NCI-H510A (cell line): Measurements from ENCODE around the gene TMEM51.
"Not testable (repeated sequence)": the region's sequence is repeated elsewhere in the genome, so short reads cannot be mapped to it uniquely, and the experiment has no call there.

Experiments used
- DNase-seq: peaks from one replicate; lab custom pipeline; 2025; lab: John Stamatoyannopoulos, UW

TMEM51 gene

DNA sequence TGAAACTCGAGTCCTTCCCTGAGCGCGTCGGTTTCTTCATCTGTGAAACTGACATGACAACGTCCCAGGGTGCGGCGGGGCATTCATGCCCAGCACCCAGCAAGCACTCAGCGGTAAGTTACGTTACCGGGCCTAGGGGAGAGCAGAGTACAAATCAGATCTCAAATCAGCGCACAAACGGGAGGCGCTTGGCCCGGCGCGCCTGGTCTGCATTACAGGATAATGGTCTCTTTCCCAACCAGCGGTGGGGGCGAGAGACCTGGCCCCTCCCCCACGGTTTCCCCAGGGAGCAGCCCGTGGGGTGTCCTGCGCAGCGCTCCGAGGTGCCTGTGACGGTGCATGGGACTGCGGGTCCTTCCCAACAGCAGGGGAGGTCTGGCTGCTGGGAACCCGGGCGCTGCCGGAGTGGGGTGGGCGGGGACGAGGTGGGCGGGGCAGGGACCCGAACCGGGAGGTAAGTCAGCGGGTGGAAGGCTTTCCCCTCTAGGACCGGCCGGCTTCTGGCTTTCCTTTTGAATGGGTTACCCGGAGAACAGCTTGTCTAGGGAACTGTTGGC is 1.0 kb downstream of the TMEM51 start:
- no peak for DNase-seq

- no peak for DNase-seq
Measured at GRCh38 chr1:15155191-15155590, 1.6 kb downstream of the TMEM51 start.

DNA sequence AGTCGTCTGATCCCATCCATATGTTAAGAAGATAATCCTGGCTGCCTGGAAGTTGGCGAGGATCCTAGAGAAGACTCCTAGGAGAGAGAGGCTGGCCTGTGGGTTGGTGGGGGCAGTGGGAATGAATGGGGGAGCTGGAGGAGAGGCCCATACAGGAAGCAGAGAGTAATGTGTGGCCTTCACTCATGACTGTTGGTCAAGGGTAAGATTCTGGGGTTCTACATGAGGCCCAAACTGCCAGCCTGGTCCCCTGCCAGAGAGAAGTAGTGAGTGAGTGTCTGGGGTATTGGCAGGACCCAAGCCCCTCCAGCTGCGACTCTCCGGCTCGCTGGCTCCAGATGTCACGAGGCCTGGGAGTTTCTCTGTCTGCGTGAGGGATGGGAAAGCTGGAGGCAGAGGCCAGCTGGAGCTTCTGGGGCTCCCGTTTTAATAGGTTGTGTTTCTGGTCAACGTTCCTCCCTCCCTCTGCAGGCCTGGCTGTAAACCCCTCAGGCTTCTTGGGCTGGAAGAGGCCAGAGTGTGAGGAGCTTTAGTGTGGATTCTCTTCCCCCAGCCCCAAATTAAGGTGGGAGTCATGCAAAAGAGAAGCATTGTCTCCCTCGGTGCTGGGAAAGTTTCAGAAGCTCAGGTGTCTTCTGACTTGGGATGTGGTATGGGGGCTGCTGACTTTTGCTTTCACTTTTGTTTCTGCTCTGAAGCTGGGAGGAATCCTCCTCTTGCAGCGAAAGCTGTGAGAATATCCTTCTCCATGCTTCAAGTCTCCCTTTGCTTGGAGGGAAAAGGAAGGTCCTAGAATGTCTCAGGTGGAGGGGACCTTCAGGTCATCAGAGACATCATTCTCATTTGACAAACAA is 2.6 kb downstream of the TMEM51 start:
- DNase-seq = no peak

GRCh38 chr1:15156807-15157380 is 3.3 kb downstream of the TMEM51 start:
- no peak for DNase-seq

DNA sequence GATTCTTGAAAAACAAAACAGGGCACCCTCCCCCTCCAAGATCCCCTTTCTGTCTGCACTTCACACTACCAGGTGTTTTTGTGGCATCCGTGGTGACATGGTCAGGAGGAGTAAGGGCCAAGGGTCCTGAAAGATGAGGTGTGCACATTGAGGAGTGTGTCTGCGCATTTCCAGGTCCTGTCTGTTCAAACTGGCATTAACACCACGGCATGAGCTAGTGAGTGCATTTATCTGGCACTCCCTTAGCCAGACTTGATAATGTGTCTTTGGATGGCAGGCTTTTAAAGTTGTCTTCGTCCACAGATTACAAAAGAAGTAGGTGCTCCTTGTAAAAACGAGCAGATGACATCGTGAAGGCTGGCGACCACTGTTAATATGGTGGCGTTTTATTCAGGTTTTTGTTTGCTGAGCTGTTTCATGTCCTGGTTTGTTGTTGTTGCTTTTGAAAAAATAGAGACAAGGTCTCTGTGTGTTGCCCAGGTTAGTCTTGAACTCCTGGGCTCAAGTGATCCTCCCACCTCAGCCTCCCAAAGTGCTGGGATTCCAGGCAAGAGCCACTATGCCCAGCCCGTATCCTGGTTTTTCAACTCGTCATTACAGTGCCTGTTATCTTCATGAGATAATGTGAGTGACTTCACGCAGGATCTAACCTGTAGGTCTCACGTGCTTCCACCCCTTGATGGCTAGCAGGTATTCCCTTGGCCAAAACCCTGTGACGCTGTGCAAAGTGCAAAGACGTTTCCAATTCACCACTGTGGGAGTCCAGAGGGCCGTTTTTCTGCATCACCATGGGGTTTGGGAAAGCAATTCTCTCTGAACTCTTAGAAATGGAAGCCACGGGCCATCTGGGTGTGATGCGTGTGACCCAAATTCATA is 4.2 kb downstream of the TMEM51 start:
- DNase-seq = no peak

GRCh38 chr1:15158506-15159165 is 5.1 kb downstream of the TMEM51 start:
- no peak for DNase-seq

DNA sequence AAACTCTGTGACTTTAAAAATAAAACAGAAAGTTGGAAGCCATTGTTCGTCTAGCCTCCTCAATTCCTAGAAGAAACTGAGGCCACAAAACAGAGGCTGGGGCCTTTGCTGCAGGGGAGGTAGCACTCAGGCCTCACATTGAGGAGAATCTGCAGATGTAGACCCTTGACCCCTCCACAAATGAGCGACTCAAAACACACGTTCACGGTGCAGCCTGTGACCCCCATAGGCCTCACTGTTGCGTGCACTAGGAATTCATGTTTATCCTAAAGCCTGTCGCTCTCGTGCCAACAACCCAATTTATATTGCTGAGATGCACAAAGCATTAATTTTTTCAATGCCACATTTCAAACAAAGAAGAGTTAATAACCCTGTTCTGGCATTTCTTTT is 5.6 kb downstream of the TMEM51 start:
- no peak for DNase-seq

GRCh38 chr1:15160626-15161025 is 7.1 kb downstream of the TMEM51 start:
- no peak for DNase-seq

- no peak for DNase-seq
Measured at GRCh38 chr1:15167386-15167785, 13.8 kb downstream of the TMEM51 start.

DNA sequence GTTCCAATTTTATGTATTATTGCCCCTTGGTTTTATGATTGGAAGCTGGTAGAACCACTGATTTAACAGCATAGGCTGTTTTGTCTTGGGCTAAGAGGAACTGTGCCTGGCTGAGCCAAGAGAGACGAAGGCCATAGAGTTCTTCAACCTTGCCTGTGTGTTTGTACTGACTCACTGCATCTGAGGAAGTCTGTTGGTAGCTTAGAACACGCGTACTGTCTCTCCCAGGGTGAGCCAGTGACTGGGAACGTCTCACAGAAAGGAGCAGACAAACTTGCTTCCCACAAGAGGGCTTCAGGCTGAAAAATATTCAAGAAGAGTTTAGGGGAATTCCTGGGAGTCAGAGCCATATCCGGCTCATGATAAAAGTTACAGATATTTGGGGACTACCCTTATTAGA is 14.9 kb downstream of the TMEM51 start:
- DNase-seq = no peak

DNA sequence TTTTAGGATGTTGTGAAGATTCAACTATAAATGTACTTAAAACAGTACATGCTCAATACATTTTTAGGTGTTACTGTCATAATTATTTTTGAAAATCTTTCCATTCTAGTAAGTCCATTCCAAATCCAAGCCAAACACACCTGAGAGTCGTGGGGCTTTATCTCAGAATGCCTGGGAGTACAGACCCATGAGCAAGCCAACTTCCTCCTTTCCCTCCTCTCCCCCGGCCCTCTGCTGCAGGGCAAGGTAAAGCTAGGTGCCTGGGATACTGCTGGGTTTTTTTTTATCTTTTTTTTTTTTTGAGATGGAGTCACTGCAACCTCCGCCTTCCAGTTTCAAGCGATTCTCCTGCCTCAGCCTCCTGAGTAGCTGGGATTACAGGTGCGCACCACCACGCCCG is 16.5 kb downstream of the TMEM51 start:
- DNase-seq = no peak

GRCh38 chr1:15171271-15171908 is 17.8 kb downstream of the TMEM51 start:
- no peak for DNase-seq

- no peak for DNase-seq
Measured at GRCh38 chr1:15172405-15173259, 19.1 kb downstream of the TMEM51 start.

- DNase-seq = no peak
Measured at GRCh38 chr1:15173863-15174614, 20.5 kb downstream of the TMEM51 start.

DNA sequence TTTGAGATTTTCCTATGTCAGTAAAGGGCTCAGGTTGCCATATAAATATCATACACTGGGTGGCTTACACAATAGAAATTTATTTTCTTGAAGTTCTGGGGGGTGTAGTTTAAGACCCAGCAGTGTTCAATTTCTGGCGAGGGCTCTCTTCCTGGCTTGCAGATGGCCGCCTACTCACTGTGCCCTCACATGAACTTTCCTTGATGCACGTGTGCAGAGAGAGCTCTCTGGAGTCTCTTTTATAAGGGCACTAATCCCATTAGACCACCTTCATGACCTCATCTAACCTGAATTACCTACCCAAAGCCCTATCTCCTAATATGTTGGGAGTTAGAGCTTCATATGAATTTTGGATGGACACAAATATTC is 21.1 kb downstream of the TMEM51 start:
- no peak for DNase-seq

- DNase-seq = not testable (repeated sequence)
Measured at GRCh38 chr1:15175324-15176094, 22.0 kb downstream of the TMEM51 start.

- DNase-seq = no peak
Measured at GRCh38 chr1:15176120-15176519, 22.6 kb downstream of the TMEM51 start.

- DNase-seq = no peak
Measured at GRCh38 chr1:15176898-15177665, 23.5 kb downstream of the TMEM51 start.
